Psoas muscle (tissue), 8 donors: ENCODE measurements around the gene SLC43A1. TPM values are rescaled to one million over a fixed set of nuclear protein-coding genes. Genes with fewer than 3 reads are reported as not detected.

Source experiments
- ATAC-seq, 4 donors: fragments of 200-7000 bp; cut with Tn5 transposase; one replicate each; pipeline ENCODE4 v1.9.1; 2020; ENCODE audit warnings: moderate library complexity in 3 of 4, mild to moderate bottlenecking in 2 of 4
- DNase-seq, 2 donors: peaks; one replicate each; pipeline ENCODE4 v3.0.0-alpha.2; 2020
- H3K27ac ChIP-seq: fragments of 200-600 bp; one replicate; pipeline ENCODE4 v1.8.0; 2022
- H3K27me3 ChIP-seq, 3 donors: fragments of 200-600 bp in 1 of 3; one replicate each; pipeline versions ENCODE4 v1.6.1 to v1.8.0; 2013 to 2022; ENCODE audit warnings: low read length in 2 of 3, mild to moderate bottlenecking in 2 of 3, moderate library complexity in 1 of 3; ENCODE audit not compliant: insufficient read depth in 3 of 3
- H3K36me3 ChIP-seq, 2 donors: fragments of 200-600 bp in 1 of 2; one replicate each; pipeline versions ENCODE4 v1.6.1 to v1.8.0; 2013 to 2022; ENCODE audit warnings: low read depth in 1 of 2, mild to moderate bottlenecking in 1 of 2, moderate library complexity in 1 of 2; ENCODE audit not compliant: insufficient read depth in 1 of 2
- H3K4me1 ChIP-seq: fragments of 200-600 bp; one replicate; pipeline ENCODE4 v1.8.0; 2022
- H3K4me3 ChIP-seq: fragments of 200-600 bp; one replicate; pipeline ENCODE4 v1.8.0; 2022; ENCODE audit warnings: mild to moderate bottlenecking
- H3K9me3 ChIP-seq: fragments of 200-600 bp; one replicate; pipeline ENCODE4 v1.8.0; 2022
- CTCF ChIP-seq: fragments of 200-600 bp; IDR thresholded peaks from one replicate; pipeline ENCODE4 v1.8.0; 2022; ENCODE audit warnings: antibody characterized with exemption
- WGBS, 3 donors: extraction: QIAGEN DNeasy Blood & Tissue Kit; methylation state at CpG; one replicate each; pipeline versions ENCODE4 v1.1.6 to v1.1.7; 2013; 5-methylcytosine and 5-hydroxymethylcytosine counted together
- intact Hi-C, 2 donors: fragments of 100-400 bp; cut with DNase I; formaldehyde crosslinking; loops; one replicate each; pipeline versions ENCODE4 v1.11.0 to v1.14.2; 2022
- polyA plus RNA-seq, 3 donors: library from polyadenylated mRNA; stranded (reverse); fragments of 200-250 nt; gene quantifications; one replicate each; pipeline ENCODE4 v1.2.3, GENCODE V29; 2013
- total RNA-seq, 4 donors: library from RNA; stranded (reverse); fragmentation: NEBNext Ultra II Directional in 2 of 4; extraction: Animal tissue kit (Norgen Biotek cat#: 25700) in 2 of 4; gene quantifications; one replicate each; pipeline versions ENCODE4 v1.2.1 to v1.2.4, GENCODE V29; 2021 to 2023
- donor health status: healthy with polysubstance abuse.
- donor health status: DM: no; HTN: no; CAD: no; lungs with moderate emphysema.
- donor health status: Bipolar disorder and iron deficiency.
- donor health status: healthy.
- donor health status: DM: yes; HTN: yes; CAD: no.
- donor health status: DM: no; HTN: no; CAD: no.
- donor health status: DM: no; HTN: no; CAD: no.
- donor health status: DM: yes; HTN: yes; CAD: no.

The SLC43A1 gene
- total and polyA plus RNA-seq, 7 donors = 3.5 to 15.3 (median 7.5) TPM

GRCh38 chr11:57491371-57492061 is 24.0 kb downstream of the SLC43A1 start:
- TF ChIP-seq CTCF = peak; percentile 56
- H3K4me3 ChIP-seq = no peak overlapping the region
- peaks cover 19% of the 10 kb centered on the region for H3K4me1 ChIP-seq
- H3K9me3 ChIP-seq = no peaks in the 10 kb centered on the region
- peaks cover 0 to 46% of the 10 kb centered on the region in 2 donors for H3K36me3 ChIP-seq
- ATAC-seq (peak; percentile 25 to 54 (median 36)), DNase-seq (peak; percentile 49 to 76)
- WGBS, 3 donors = 80% methylated on average over 11 of the region's 11 CpGs
- H3K27me3 ChIP-seq = no peaks in the 10 kb centered on the region
- intact Hi-C loops = loop anchor here (2.0 kb wide), 1 partner anchor 35 kb away; no protein-coding TSS in a partner anchor
- no peak overlapping the region for H3K27ac ChIP-seq

- ATAC-seq (peak in 1 of 4 donors; percentile 81), DNase-seq (peak in 1 of 2 donors; percentile 30)
- no peak overlapping the region for H3K4me3 ChIP-seq
- no peak for TF ChIP-seq CTCF
- peaks cover 0 to 49% of the 10 kb centered on the region in 2 donors for H3K36me3 ChIP-seq
- 91 to 93% (median 92%) methylated on average over 9 of the region's 9 CpGs for WGBS, 3 donors
- H3K4me1 ChIP-seq = peaks cover 19% of the 10 kb centered on the region
- H3K27ac ChIP-seq = no peak overlapping the region
- intact Hi-C loops = loop anchor here in 1 of 2 donors (2.0 kb wide), 1 partner anchor 36 kb away; no protein-coding TSS in a partner anchor
- no peaks in the 10 kb centered on the region for H3K27me3 ChIP-seq
- H3K9me3 ChIP-seq = no peaks in the 10 kb centered on the region
Observed at GRCh38 chr11:57490456-57491248, 24.9 kb downstream of the SLC43A1 start.

- Histone ChIP-seq H3K27me3 (peaks cover 0 to 5% (median 0%) of the 10 kb centered on the region in 3 donors), H3K9me3 (no peaks in the 10 kb centered on the region), H3K27ac (peak overlapping the region; percentile 63), H3K36me3 (peaks cover 0 to 66% of the 10 kb centered on the region in 2 donors), H3K4me3 (peak overlapping the region; percentile 9), H3K4me1 (peaks cover 22% of the 10 kb centered on the region)
- no peak for TF ChIP-seq CTCF
- DNase-seq = no peak
- WGBS, 3 donors = 56 to 66% (median 56%) methylated on average over 6 of the region's 6 CpGs
- ATAC-seq = peak; percentile 77 to 93 (median 82)
- intact Hi-C loops = no loop called here
Observed at GRCh38 chr11:57487920-57488659, 27.4 kb downstream of the SLC43A1 start.

GRCh38 chr11:57487021-57487778 is 28.3 kb downstream of the SLC43A1 start:
- TF ChIP-seq CTCF = no peak
- no peak overlapping the region for H3K4me3 ChIP-seq
- H3K4me1 ChIP-seq = peaks cover 28% of the 10 kb centered on the region
- peaks cover 0 to 5% (median 3%) of the 10 kb centered on the region in 3 donors for H3K27me3 ChIP-seq
- WGBS, 3 donors = 87 to 91% (median 88%) methylated on average over 15 of the region's 15 CpGs
- intact Hi-C loops = no loop called here
- peaks cover 0 to 66% of the 10 kb centered on the region in 2 donors for H3K36me3 ChIP-seq
- ATAC-seq = no peak
- H3K9me3 ChIP-seq = no peaks in the 10 kb centered on the region
- DNase-seq = no peak
- peak overlapping the region; percentile 63 for H3K27ac ChIP-seq
